ENCODE measurements around the gene NPC1.

Gene NPC1

GRCh38 chr18:23573020-23573419 lies 13.3 kb downstream of the NPC1 start:
- DNase-seq (ENCODE audit: low read depth) = no peak
- no peak overlapping the region for H3K4me3 ChIP-seq (ENCODE audit: low read depth, low read length)
- in situ Hi-C loops (cut with HindIII; ENCODE audit: low sequenced_read_pairs) = no loop called here
- TF ChIP-seq CTCF (IDR thresholded peaks at IDR 0.05; ENCODE audit: low read depth, low read length, missing control alignments) = no peak

- no peak overlapping the region for H3K4me3 ChIP-seq (ENCODE audit: low read depth, low read length)
- in situ Hi-C loops (cut with HindIII; ENCODE audit: low sequenced_read_pairs) = no loop called here
- DNase-seq (ENCODE audit: low read depth) = no peak
- no peak for TF ChIP-seq CTCF (IDR thresholded peaks at IDR 0.05; ENCODE audit: low read depth, low read length, missing control alignments)
Observed at GRCh38 chr18:23572570-23572969, 13.7 kb downstream of the NPC1 start.

- in situ Hi-C loops (cut with HindIII; ENCODE audit: low sequenced_read_pairs) = no loop called here
- H3K4me3 ChIP-seq (ENCODE audit: low read depth, low read length) = no peak overlapping the region
- no peak for TF ChIP-seq CTCF (IDR thresholded peaks at IDR 0.05; ENCODE audit: low read depth, low read length, missing control alignments)
- no peak for DNase-seq (ENCODE audit: low read depth)
Observed at GRCh38 chr18:23572012-23572411, 14.3 kb downstream of the NPC1 start.

- no peak for DNase-seq (ENCODE audit: low read depth)
- TF ChIP-seq CTCF (IDR thresholded peaks at IDR 0.05; ENCODE audit: low read depth, low read length, missing control alignments) = no peak
- H3K4me3 ChIP-seq (ENCODE audit: low read depth, low read length) = no peak overlapping the region
- in situ Hi-C loops (cut with HindIII; ENCODE audit: low sequenced_read_pairs) = no loop called here
Observed at GRCh38 chr18:23570912-23571504, 15.3 kb downstream of the NPC1 start.

- DNase-seq (ENCODE audit: low read depth) = no peak
- H3K4me3 ChIP-seq (ENCODE audit: low read depth, low read length) = no peak overlapping the region
- no peak for TF ChIP-seq CTCF (IDR thresholded peaks at IDR 0.05; ENCODE audit: low read depth, low read length, missing control alignments)
- in situ Hi-C loops (cut with HindIII; ENCODE audit: low sequenced_read_pairs) = no loop called here
Observed at GRCh38 chr18:23569299-23570063, 16.8 kb downstream of the NPC1 start.

- in situ Hi-C loops (cut with HindIII; ENCODE audit: low sequenced_read_pairs) = no loop called here
- no peak for DNase-seq (ENCODE audit: low read depth)
- no peak overlapping the region for H3K4me3 ChIP-seq (ENCODE audit: low read depth, low read length)
- no peak for TF ChIP-seq CTCF (IDR thresholded peaks at IDR 0.05; ENCODE audit: low read depth, low read length, missing control alignments)
Observed at GRCh38 chr18:23568281-23569138, 17.8 kb downstream of the NPC1 start.
